A549 (cell line): Measurements from ENCODE around the gene PLEKHG4B.

Experiments
- CHD2 ChIP-seq: fragments of 150-350 bp; IDR thresholded peaks from 2 replicates; pipeline ENCODE4 v1.6.1; 2014; ENCODE audit warnings: low read length; ENCODE audit not compliant: partially characterized antibody
- EP300 ChIP-seq, 2 experiments: fragments of >200 bp; sonication (Bioruptor Twin); formaldehyde crosslinking; IDR thresholded peaks; 2 replicates in 1 of 2; 3 replicates in 1 of 2; pipeline ENCODE4 v1.6.1; 2016 to 2017
- POLR2A ChIP-seq: IDR thresholded peaks from 2 replicates; pipeline ENCODE4 v1.6.1; 2012; ENCODE audit warnings: mild to moderate bottlenecking, low read length
- TFCP2L1 ChIP-seq: fragments of 250-450 bp; sonication (Bioruptor Pico); IDR thresholded peaks from 2 replicates; pipeline ENCODE4 v1.5.0; 2021; ENCODE audit warnings: mild to moderate bottlenecking
- ZFP36 ChIP-seq: fragments of 450-650 bp; IDR thresholded peaks from 2 replicates; pipeline ENCODE4 v1.6.1; 2014; ENCODE audit warnings: borderline replicate concordance; ENCODE audit not compliant: partially characterized antibody
- ZNF302 ChIP-seq: fragments of 250-450 bp; sonication (Bioruptor Pico); IDR thresholded peaks from 2 replicates; pipeline ENCODE4 v1.9.0; 2021; ENCODE audit warnings: inconsistent platforms, mild to moderate bottlenecking, moderate library complexity
- TF ChIP-seq, protein P1 (sequence below): fragments of >200 bp; sonication (Bioruptor Twin); formaldehyde crosslinking; IDR thresholded peaks from 3 replicates; pipeline ENCODE4 v1.5.1; 2016

DNA sequence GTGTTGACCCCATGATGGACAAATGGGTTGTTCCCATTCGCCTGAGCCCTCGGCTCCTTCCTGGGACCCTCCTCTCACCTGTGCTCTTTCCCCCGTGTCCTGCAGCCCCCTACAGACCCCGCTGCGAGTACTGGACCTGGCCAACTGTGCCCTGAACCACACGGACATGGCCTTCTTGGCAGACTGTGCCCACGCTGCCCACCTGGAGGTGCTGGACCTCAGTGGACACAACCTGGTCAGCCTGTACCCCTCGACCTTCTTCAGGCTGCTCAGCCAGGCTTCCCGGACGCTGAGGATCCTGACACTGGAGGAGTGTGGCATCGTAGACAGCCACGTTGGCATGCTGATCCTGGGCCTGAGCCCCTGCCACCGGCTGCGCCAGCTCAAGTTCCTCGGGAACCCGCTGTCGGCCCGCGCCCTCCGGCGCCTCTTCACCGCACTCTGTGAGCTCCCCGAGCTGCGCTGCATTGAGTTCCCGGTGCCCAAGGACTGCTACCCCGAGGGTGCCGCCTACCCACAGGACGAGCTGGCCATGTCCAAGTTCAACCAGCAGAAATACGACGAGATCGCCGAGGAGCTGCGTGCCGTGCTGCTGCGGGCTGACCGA, 102.7 kb downstream of the PLEKHG4B start:
- no peak for TF ChIP-seq TFCP2L1 (CRISPR knock-in tag)
- TF ChIP-seq, protein P1, sequence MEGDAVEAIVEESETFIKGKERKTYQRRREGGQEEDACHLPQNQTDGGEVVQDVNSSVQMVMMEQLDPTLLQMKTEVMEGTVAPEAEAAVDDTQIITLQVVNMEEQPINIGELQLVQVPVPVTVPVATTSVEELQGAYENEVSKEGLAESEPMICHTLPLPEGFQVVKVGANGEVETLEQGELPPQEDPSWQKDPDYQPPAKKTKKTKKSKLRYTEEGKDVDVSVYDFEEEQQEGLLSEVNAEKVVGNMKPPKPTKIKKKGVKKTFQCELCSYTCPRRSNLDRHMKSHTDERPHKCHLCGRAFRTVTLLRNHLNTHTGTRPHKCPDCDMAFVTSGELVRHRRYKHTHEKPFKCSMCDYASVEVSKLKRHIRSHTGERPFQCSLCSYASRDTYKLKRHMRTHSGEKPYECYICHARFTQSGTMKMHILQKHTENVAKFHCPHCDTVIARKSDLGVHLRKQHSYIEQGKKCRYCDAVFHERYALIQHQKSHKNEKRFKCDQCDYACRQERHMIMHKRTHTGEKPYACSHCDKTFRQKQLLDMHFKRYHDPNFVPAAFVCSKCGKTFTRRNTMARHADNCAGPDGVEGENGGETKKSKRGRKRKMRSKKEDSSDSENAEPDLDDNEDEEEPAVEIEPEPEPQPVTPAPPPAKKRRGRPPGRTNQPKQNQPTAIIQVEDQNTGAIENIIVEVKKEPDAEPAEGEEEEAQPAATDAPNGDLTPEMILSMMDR = no peak
- TF ChIP-seq EP300 (IDR thresholded peaks at IDR 0.05) = no peak
- no peak for TF ChIP-seq ZFP36
- no peak for TF ChIP-seq CHD2
- no peak for TF ChIP-seq POLR2A
- no peak for TF ChIP-seq ZNF302 (CRISPR knock-in tag)
